HG03025 (cell line): ENCODE data around the gene AIG1.
"Not testable (repeated sequence)": the region's sequence is repeated elsewhere in the genome, so short reads cannot be mapped to it uniquely, and the experiment has no call there.

Experiments used
- ATAC-seq: cut with Tn5 transposase; IDR thresholded peaks from one replicate; pipeline ENCODE4 v1.9.1; 2021; ENCODE audit warnings: mild to moderate bottlenecking, moderate library complexity; ENCODE audit not compliant: unreplicated experiment, low FRiP score

Gene AIG1

GRCh38 chr6:143345477-143345876 lies 284.8 kb downstream of the AIG1 start:
- not testable (repeated sequence) for ATAC-seq

GRCh38 chr6:143346004-143346403 lies 285.3 kb downstream of the AIG1 start:
- ATAC-seq, result no peak

- ATAC-seq, result no peak
Observed at GRCh38 chr6:143348531-143348930, 287.8 kb downstream of the AIG1 start.

GRCh38 chr6:143349530-143349929 lies 288.8 kb downstream of the AIG1 start:
- no peak for ATAC-seq

- ATAC-seq, result no peak
Observed at GRCh38 chr6:143356101-143356880, 295.6 kb downstream of the AIG1 start.

GRCh38 chr6:143357152-143357551 lies 296.5 kb downstream of the AIG1 start:
- no peak for ATAC-seq

GRCh38 chr6:143357561-143358255 lies 297.0 kb downstream of the AIG1 start:
- ATAC-seq, result no peak

GRCh38 chr6:143361536-143362191 lies 301.0 kb downstream of the AIG1 start:
- ATAC-seq, result no peak

GRCh38 chr6:143362192-143362558 lies 301.5 kb downstream of the AIG1 start:
- no peak for ATAC-seq

- ATAC-seq, result no peak
Observed at GRCh38 chr6:143363299-143363698, 302.6 kb downstream of the AIG1 start.

- ATAC-seq, result peak; percentile 99
Observed at GRCh38 chr6:143368426-143368825, 307.7 kb downstream of the AIG1 start.

- ATAC-seq, result no peak
Observed at GRCh38 chr6:143369971-143370370, 309.3 kb downstream of the AIG1 start.

- no peak for ATAC-seq
Observed at GRCh38 chr6:143370812-143371370, 310.2 kb downstream of the AIG1 start.

- no peak for ATAC-seq
Observed at GRCh38 chr6:143372199-143372882, 311.7 kb downstream of the AIG1 start.

GRCh38 chr6:143374014-143374413 lies 313.3 kb downstream of the AIG1 start:
- ATAC-seq, result no peak

- ATAC-seq, result no peak
Observed at GRCh38 chr6:143375022-143375585, 314.4 kb downstream of the AIG1 start.

- no peak for ATAC-seq
Observed at GRCh38 chr6:143376375-143376774, 315.7 kb downstream of the AIG1 start.

- ATAC-seq, result no peak
Observed at GRCh38 chr6:143376861-143377260, 316.2 kb downstream of the AIG1 start.

GRCh38 chr6:143385636-143386035 lies 324.9 kb downstream of the AIG1 start:
- ATAC-seq, result no peak

- ATAC-seq, result no peak
Observed at GRCh38 chr6:143390278-143390677, 329.6 kb downstream of the AIG1 start.
